Measurements from ENCODE around the gene HVCN1. TPM values are rescaled to one million over a fixed set of nuclear protein-coding genes. Genes with fewer than 3 reads are reported as not detected.

Gene HVCN1
- total RNA-seq, 4 donors from 2014 or later, result 1.3 to 6.0 (median 1.9) TPM

DNA sequence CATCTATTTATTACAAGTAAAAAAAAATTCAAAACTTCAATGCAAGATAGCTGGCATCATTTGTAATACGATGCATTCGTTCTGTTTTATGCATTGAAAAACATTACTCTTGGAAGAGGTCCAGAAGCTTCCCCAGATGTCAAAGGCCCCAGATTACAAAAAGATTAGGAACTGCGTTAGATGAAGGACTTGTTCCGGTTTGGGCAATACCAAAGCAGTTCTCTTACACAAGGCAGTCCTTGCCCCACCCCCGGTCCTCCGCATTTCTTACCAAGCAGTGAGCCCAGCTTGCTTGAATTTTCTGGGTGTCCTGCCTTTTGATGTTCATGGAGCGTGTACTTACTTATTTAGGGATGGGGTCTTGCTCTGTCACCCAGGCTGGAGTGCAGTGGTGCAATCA lies 4.8 kb upstream of the HVCN1 start:
- Histone ChIP-seq H3K36me3 (no peaks in the 10 kb centered on the region), H3K4me3 (no peak overlapping the region), H3K27ac (peak overlapping the region; percentile 46), H3K4me1 (peaks cover 21% of the 10 kb centered on the region), H3K27me3 (no peaks in the 10 kb centered on the region), H3K9me3 (no peaks in the 10 kb centered on the region)
- DNase-seq (ENCODE audit: low spot score in 2 of 2), result no peak
- TF ChIP-seq, protein P1, sequence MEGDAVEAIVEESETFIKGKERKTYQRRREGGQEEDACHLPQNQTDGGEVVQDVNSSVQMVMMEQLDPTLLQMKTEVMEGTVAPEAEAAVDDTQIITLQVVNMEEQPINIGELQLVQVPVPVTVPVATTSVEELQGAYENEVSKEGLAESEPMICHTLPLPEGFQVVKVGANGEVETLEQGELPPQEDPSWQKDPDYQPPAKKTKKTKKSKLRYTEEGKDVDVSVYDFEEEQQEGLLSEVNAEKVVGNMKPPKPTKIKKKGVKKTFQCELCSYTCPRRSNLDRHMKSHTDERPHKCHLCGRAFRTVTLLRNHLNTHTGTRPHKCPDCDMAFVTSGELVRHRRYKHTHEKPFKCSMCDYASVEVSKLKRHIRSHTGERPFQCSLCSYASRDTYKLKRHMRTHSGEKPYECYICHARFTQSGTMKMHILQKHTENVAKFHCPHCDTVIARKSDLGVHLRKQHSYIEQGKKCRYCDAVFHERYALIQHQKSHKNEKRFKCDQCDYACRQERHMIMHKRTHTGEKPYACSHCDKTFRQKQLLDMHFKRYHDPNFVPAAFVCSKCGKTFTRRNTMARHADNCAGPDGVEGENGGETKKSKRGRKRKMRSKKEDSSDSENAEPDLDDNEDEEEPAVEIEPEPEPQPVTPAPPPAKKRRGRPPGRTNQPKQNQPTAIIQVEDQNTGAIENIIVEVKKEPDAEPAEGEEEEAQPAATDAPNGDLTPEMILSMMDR (IDR thresholded peaks at IDR 0.05), result no peak
- TF ChIP-seq POLR2A (IDR thresholded peaks at IDR 0.05) (no peak), EP300 (IDR thresholded peaks at IDR 0.05) (no peak), POLR2AphosphoS5 (IDR thresholded peaks at IDR 0.05) (no peak)
- WGBS, result 68% methylated on average over 7 of the region's 7 CpGs

DNA sequence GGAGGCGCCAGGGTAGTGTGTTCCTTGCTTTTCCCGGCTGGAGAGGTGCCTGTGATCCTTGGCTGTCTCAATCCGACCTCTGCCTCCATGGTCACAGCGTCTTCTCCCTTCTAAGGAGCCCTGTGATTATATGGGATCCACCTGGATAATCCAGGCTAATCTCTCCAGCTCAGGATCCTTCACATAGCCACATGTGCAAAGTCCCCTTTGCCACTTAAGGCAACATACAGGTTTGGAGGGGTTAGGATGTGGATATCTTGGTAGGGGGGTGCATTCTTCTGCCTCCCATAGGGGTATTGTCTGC lies 1.2 kb upstream of the HVCN1 start:
- Histone ChIP-seq H3K27ac (peak overlapping the region; percentile 67), H3K4me3 (no peak overlapping the region), H3K9me3 (no peaks in the 10 kb centered on the region), H3K36me3 (no peaks in the 10 kb centered on the region), H3K27me3 (no peaks in the 10 kb centered on the region), H3K4me1 (peaks cover 23% of the 10 kb centered on the region)
- TF ChIP-seq, protein P1 (IDR thresholded peaks at IDR 0.05), result no peak
- TF ChIP-seq POLR2AphosphoS5 (IDR thresholded peaks at IDR 0.05), result no peak
- WGBS, result 52% methylated on average over 2 of the region's 4 CpGs
- DNase-seq (ENCODE audit: low spot score in 2 of 2), result no peak

DNA sequence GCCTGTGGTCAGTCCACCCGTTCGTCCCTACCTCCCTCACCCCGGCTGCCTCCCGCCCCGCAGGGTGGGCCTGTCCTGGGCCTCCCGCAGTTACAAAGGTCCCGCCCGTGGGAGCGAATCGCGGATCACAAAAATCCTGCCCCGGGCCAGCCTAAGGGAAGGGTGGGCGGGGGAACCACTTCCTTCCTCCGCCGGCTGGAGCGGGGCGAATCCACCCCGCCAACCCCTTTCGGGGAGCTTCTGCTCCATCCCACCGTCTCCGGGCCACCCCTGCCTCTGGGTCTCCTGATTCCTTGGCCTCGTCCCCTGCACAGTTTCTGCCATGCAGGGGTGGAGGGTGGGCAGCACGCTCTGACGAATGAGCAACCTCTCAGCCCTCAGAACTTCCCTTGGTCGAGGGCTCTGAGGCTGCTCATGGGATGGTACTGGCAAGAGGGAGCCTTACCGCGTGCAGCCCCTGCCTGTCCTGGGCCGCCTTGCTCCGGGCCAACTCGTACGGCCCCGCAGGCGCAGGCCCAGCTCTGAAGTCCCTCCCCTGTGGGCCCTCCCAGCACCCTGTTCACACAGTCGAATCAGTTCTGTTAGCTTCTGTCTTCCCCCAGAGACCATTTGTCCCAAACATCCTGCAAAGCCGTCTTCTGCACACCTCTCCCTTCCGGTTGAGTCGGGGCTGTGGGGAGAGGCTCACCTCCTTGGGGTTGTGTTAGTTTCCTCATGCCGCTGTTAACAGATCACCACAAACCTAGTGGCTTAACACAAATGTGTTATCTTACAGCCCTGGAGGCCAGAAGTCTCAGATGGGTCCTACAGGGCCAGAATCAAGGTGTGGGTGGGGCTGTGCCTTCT lies 589 bp upstream of the HVCN1 start:
- DNase-seq (ENCODE audit: low spot score in 2 of 2), result peak; percentile 81 to 87

DNA sequence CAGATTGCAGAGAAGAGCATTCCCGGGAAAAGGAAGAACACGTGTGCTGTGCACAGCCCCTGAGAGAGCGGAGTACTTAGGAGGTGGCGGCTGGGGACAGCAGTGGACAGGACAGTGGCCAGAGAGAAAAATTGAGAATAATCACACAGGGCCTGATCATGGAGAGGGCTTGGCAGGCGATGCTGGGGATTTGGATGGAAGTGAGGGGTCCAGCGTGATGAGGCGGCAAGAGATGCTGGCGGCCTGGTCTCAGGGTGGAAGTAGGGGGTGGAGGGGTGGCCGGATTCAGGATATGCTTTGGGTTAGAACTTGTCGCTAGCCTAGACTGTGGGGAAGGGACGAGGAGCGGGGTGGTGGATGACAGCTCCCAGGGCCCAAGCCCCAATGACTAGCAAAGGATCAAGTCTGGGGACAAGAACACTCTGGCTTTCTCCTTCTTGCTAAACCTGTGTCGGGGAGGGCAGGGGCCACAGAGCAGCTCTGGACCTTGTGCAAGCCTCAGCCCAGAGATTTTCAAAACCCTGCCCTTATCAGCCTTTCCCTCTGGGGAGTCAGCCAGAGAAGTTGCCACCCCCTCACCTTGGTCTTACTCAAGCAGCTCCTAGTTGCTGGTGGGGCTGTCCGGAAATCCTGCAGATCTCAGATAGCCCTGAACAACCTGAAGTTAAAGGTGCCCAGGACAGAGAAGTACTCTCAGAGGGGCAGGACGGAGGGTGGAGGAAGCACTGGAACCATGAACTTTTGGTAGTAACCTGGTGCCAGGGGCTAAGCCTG lies 1.3 kb downstream of the HVCN1 start:
- no peak for TF ChIP-seq EP300 (IDR thresholded peaks at IDR 0.05)
- TF ChIP-seq POLR2A (IDR thresholded peaks at IDR 0.05), result no peak
- H3K4me3 ChIP-seq, result peak overlapping the region; percentile 78
- WGBS, result 93% methylated on average over 15 of the region's 15 CpGs
- no peaks in the 10 kb centered on the region for H3K27me3 ChIP-seq
- peaks cover 23% of the 10 kb centered on the region for H3K4me1 ChIP-seq
- no peaks in the 10 kb centered on the region for H3K9me3 ChIP-seq
- DNase-seq (ENCODE audit: low spot score in 2 of 2), result no peak
- H3K27ac ChIP-seq, result no peak overlapping the region
- H3K36me3 ChIP-seq, result no peaks in the 10 kb centered on the region

More for the DNA sequence above, 589 bp upstream of the HVCN1 start:
- Histone ChIP-seq H3K27me3 (no peaks in the 10 kb centered on the region), H3K36me3 (no peaks in the 10 kb centered on the region), H3K4me1 (peaks cover 23% of the 10 kb centered on the region), H3K4me3 (peak overlapping the region; percentile 78), H3K9me3 (no peaks in the 10 kb centered on the region), H3K27ac (peak overlapping the region; percentile 67)
- WGBS, result 10% methylated on average over 19 of the region's 38 CpGs
- TF ChIP-seq, protein P1 (IDR thresholded peaks at IDR 0.05), result no peak

DNA sequence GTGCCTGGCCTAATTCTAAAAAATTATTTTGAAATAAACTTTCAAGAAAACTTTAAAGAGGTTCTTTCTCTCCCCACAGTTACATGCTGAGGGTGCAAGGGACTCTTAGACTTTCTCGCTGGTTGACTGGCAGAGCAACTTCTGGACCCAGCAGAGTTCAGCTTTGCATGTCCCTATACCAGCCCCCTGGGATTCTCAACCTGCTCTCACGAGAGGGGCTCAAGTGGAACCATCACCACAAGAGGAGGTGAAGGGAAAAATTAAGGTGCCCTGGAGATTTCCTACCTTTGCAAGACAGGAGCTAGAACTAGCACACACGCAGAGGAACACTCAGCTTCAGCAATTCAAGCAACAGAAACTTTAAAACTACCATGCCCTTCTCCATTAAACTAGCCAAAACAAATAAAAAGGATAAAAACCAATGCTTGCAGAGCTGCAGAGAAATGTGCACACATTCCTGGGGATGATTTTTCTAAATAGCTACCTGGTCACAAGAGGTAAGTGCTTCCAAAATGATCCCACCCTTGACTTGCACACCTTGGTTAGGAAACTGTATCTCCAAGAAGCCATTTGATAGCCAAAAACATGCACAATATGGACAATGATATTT lies 2.5 kb downstream of the HVCN1 start:
- H3K27ac ChIP-seq, result no peak overlapping the region
- peaks cover 23% of the 10 kb centered on the region for H3K4me1 ChIP-seq
- H3K9me3 ChIP-seq, result no peaks in the 10 kb centered on the region
- no peak overlapping the region for H3K4me3 ChIP-seq
- no peak for DNase-seq (ENCODE audit: low spot score in 2 of 2)
- no peak for TF ChIP-seq EP300 (IDR thresholded peaks at IDR 0.05)
- no peak for TF ChIP-seq POLR2A (IDR thresholded peaks at IDR 0.05)
- TF ChIP-seq, protein P1 (IDR thresholded peaks at IDR 0.05), result no peak
- TF ChIP-seq POLR2AphosphoS5 (IDR thresholded peaks at IDR 0.05), result no peak
- no peaks in the 10 kb centered on the region for H3K36me3 ChIP-seq
- 93% methylated on average over 3 of the region's 3 CpGs for WGBS
- H3K27me3 ChIP-seq, result no peaks in the 10 kb centered on the region
